Caki2 (cell line): ENCODE results near the gene MAPKAPK2. TPM values are rescaled to one million over a fixed set of nuclear protein-coding genes. Genes with fewer than 3 reads are reported as not detected.

Experiments
- DNase-seq: peaks from one replicate; pipeline ENCODE4 v3.0.0-alpha.2; 2015; ENCODE audit warnings: low read depth
- in situ Hi-C: cut with HindIII; loops from 2 replicates; pipeline ENCODE4 v1.10.0; 2016; ENCODE audit warnings: low sequenced_read_pairs, low pct_unique_long_range_greater_than_20kb, mixed read lengths
- total RNA-seq: library from RNA; depleted of rRNA; stranded (reverse); fragments of >200 nt; shearing (Covaris generic); gene quantifications from 2 replicates; pipeline ENCODE4 v1.2.3, GENCODE V29; 2014; ENCODE audit warnings: low replicate concordance

MAPKAPK2 gene
- total RNA-seq, 1 experiment from 2014 or later: 30.9 TPM

GRCh38 chr1:206709772-206710459, 25.2 kb downstream of the MAPKAPK2 start:
- no peak for DNase-seq
- in situ Hi-C loops: no loop called here

GRCh38 chr1:206710460-206710823, 25.7 kb downstream of the MAPKAPK2 start:
- in situ Hi-C loops: no loop called here
- no peak for DNase-seq

GRCh38 chr1:206713070-206713469, 28.4 kb downstream of the MAPKAPK2 start:
- no peak for DNase-seq
- in situ Hi-C loops: no loop called here

GRCh38 chr1:206713910-206714312, 29.2 kb downstream of the MAPKAPK2 start:
- DNase-seq: no peak
- in situ Hi-C loops: no loop called here

- in situ Hi-C loops: no loop called here
- DNase-seq: peak; percentile 68
Measured at GRCh38 chr1:206714331-206715058, 29.8 kb downstream of the MAPKAPK2 start.

GRCh38 chr1:206715120-206715519, 30.4 kb downstream of the MAPKAPK2 start:
- no peak for DNase-seq
- in situ Hi-C loops: no loop called here

- in situ Hi-C loops: no loop called here
- no peak for DNase-seq
Measured at GRCh38 chr1:206715552-206716158, 30.9 kb downstream of the MAPKAPK2 start.

GRCh38 chr1:206716159-206716869, 31.6 kb downstream of the MAPKAPK2 start:
- DNase-seq: no peak
- in situ Hi-C loops: no loop called here

GRCh38 chr1:206716870-206717673, 32.4 kb downstream of the MAPKAPK2 start:
- in situ Hi-C loops: no loop called here
- DNase-seq: no peak

GRCh38 chr1:206717674-206717989, 32.9 kb downstream of the MAPKAPK2 start:
- in situ Hi-C loops: no loop called here

GRCh38 chr1:206719169-206719839, 34.6 kb downstream of the MAPKAPK2 start:
- no peak for DNase-seq
- in situ Hi-C loops: no loop called here

More at GRCh38 chr1:206717674-206717989, 32.9 kb downstream of the MAPKAPK2 start:
- DNase-seq: no peak

GRCh38 chr1:206721454-206721853, 36.7 kb downstream of the MAPKAPK2 start:
- in situ Hi-C loops: loop anchor here (5.0 kb wide), 1 partner anchor 89 kb away; no protein-coding TSS in a partner anchor

GRCh38 chr1:206722751-206723461, 38.2 kb downstream of the MAPKAPK2 start:
- in situ Hi-C loops: loop anchor here (5.0 kb wide), 1 partner anchor 91 kb away; no protein-coding TSS in a partner anchor
- DNase-seq: no peak

More at GRCh38 chr1:206721454-206721853, 36.7 kb downstream of the MAPKAPK2 start:
- DNase-seq: no peak

GRCh38 chr1:206723462-206723804, 38.7 kb downstream of the MAPKAPK2 start:
- in situ Hi-C loops: loop anchor here (5.0 kb wide), 1 partner anchor 91 kb away; no protein-coding TSS in a partner anchor
- no peak for DNase-seq

GRCh38 chr1:206723805-206724472, 39.2 kb downstream of the MAPKAPK2 start:
- in situ Hi-C loops: loop anchor here (5.0 kb wide), 1 partner anchor 92 kb away; no protein-coding TSS in a partner anchor
- peak; percentile 64 for DNase-seq
